Suprapubic skin (tissue), 4 donors: Measurements from ENCODE around the gene LRRTM1. TPM values are rescaled to one million over a fixed set of nuclear protein-coding genes. Genes with fewer than 3 reads are reported as not detected.

Experiments used
- DNase-seq, 2 donors: peaks; one replicate each; pipeline ENCODE4 v3.0.0-alpha.2; 2019; ENCODE audit warnings: low spot score in 2 of 2
- H3K27ac ChIP-seq: fragments of 200-600 bp; sonication (generic); one replicate; pipeline ENCODE4 v1.5.1; 2019
- H3K27me3 ChIP-seq: fragments of 200-600 bp; sonication (generic); one replicate; pipeline ENCODE4 v1.5.1; 2019
- H3K36me3 ChIP-seq: fragments of 200-600 bp; sonication (generic); one replicate; pipeline ENCODE4 v1.5.1; 2019
- H3K4me1 ChIP-seq: fragments of 200-600 bp; sonication (generic); one replicate; pipeline ENCODE4 v1.5.1; 2019
- H3K4me3 ChIP-seq: fragments of 200-600 bp; sonication (generic); one replicate; pipeline ENCODE4 v1.5.1; 2019; ENCODE audit warnings: mild to moderate bottlenecking
- H3K9me3 ChIP-seq: fragments of 200-600 bp; sonication (generic); one replicate; pipeline ENCODE4 v1.5.1; 2019
- CTCF ChIP-seq, 2 donors: fragments of 200-600 bp in 1 of 2; fragments of 450-650 bp in 1 of 2; sonication (generic) in 1 of 2; IDR thresholded peaks; one replicate each; pipeline ENCODE4 v1.5.1; 2016 to 2019; ENCODE audit warnings: antibody characterized with exemption in 2 of 2, mild to moderate bottlenecking in 1 of 2, moderate library complexity in 1 of 2
- EP300 ChIP-seq: sonication (generic); formaldehyde crosslinking; IDR thresholded peaks from one replicate; pipeline ENCODE4 v1.6.1; 2017; ENCODE audit warnings: antibody characterized with exemption
- POLR2A ChIP-seq, 2 donors: fragments of 450-650 bp; IDR thresholded peaks; one replicate each; pipeline ENCODE4 v1.6.1; 2017; ENCODE audit warnings: antibody characterized with exemption in 2 of 2, mild to moderate bottlenecking in 2 of 2, moderate library complexity in 2 of 2
- POLR2AphosphoS5 ChIP-seq, 3 donors: sonication (generic); formaldehyde crosslinking; IDR thresholded peaks; one replicate each; pipeline ENCODE4 v1.6.1; 2017; ENCODE audit warnings: antibody characterized with exemption in 3 of 3
- WGBS: methylation state at CpG from one replicate; pipeline ENCODE4 v1.1.5; 2018; 5-methylcytosine and 5-hydroxymethylcytosine counted together
- total RNA-seq, 4 donors: library from RNA; depleted of rRNA; stranded (reverse); fragments of >200 nt; gene quantifications; one replicate each; pipeline ENCODE4 v1.1.0, GENCODE V29; 2016

The LRRTM1 gene
- total RNA-seq, 4 donors from 2014 or later = 0.30 to 2.5 TPM; not detected in 2

GRCh38 chr2:80258341-80258740 is 46.2 kb downstream of the LRRTM1 start:
- DNase-seq = no peak
- H3K9me3 ChIP-seq = no peaks in the 10 kb centered on the region
- TF ChIP-seq EP300 (no peak), POLR2AphosphoS5 (IDR thresholded peaks at IDR 0.05) (no peak), CTCF (IDR thresholded peaks at IDR 0.05) (no peak), POLR2A (IDR thresholded peaks at IDR 0.05) (no peak)
- no peak overlapping the region for H3K27ac ChIP-seq
- H3K36me3 ChIP-seq = no peaks in the 10 kb centered on the region
- WGBS = 56% methylated on average over 5 of the region's 5 CpGs
- no peaks in the 10 kb centered on the region for H3K4me1 ChIP-seq
- no peaks in the 10 kb centered on the region for H3K27me3 ChIP-seq
- no peak overlapping the region for H3K4me3 ChIP-seq

GRCh38 chr2:80257450-80257849 is 47.1 kb downstream of the LRRTM1 start:
- no peaks in the 10 kb centered on the region for H3K36me3 ChIP-seq
- H3K4me3 ChIP-seq = no peak overlapping the region
- WGBS = 83% methylated on average over 4 of the region's 4 CpGs
- H3K27me3 ChIP-seq = no peaks in the 10 kb centered on the region
- no peaks in the 10 kb centered on the region for H3K9me3 ChIP-seq
- TF ChIP-seq POLR2A (IDR thresholded peaks at IDR 0.05) (no peak), CTCF (IDR thresholded peaks at IDR 0.05) (no peak), EP300 (no peak), POLR2AphosphoS5 (IDR thresholded peaks at IDR 0.05) (no peak)
- DNase-seq = no peak
- H3K4me1 ChIP-seq = no peaks in the 10 kb centered on the region
- no peak overlapping the region for H3K27ac ChIP-seq

- Histone ChIP-seq H3K27me3 (no peaks in the 10 kb centered on the region), H3K27ac (no peak overlapping the region), H3K4me1 (no peaks in the 10 kb centered on the region), H3K9me3 (no peaks in the 10 kb centered on the region), H3K36me3 (no peaks in the 10 kb centered on the region), H3K4me3 (no peak overlapping the region)
- DNase-seq = no peak
- 78% methylated on average over 3 of the region's 3 CpGs for WGBS
- TF ChIP-seq POLR2AphosphoS5 (IDR thresholded peaks at IDR 0.05) = no peak
- no peak for TF ChIP-seq POLR2A (IDR thresholded peaks at IDR 0.05)
- TF ChIP-seq EP300 = no peak
- no peak for TF ChIP-seq CTCF (IDR thresholded peaks at IDR 0.05)
Observed at GRCh38 chr2:80256782-80257167, 47.8 kb downstream of the LRRTM1 start.

- WGBS = 60% methylated on average over 9 of the region's 9 CpGs
- H3K9me3 ChIP-seq = no peaks in the 10 kb centered on the region
- DNase-seq = no peak
- H3K36me3 ChIP-seq = no peaks in the 10 kb centered on the region
- H3K4me1 ChIP-seq = no peaks in the 10 kb centered on the region
- no peak for TF ChIP-seq POLR2AphosphoS5 (IDR thresholded peaks at IDR 0.05)
- TF ChIP-seq POLR2A (IDR thresholded peaks at IDR 0.05) = no peak
- no peak for TF ChIP-seq EP300
- TF ChIP-seq CTCF (IDR thresholded peaks at IDR 0.05) = no peak
- no peak overlapping the region for H3K27ac ChIP-seq
- no peaks in the 10 kb centered on the region for H3K27me3 ChIP-seq
- H3K4me3 ChIP-seq = no peak overlapping the region
Observed at GRCh38 chr2:80255918-80256781, 48.4 kb downstream of the LRRTM1 start.

GRCh38 chr2:80252294-80252986 is 52.1 kb downstream of the LRRTM1 start:
- Histone ChIP-seq H3K9me3 (no peaks in the 10 kb centered on the region), H3K36me3 (no peaks in the 10 kb centered on the region), H3K4me3 (no peak overlapping the region), H3K27ac (no peak overlapping the region), H3K27me3 (no peaks in the 10 kb centered on the region), H3K4me1 (no peaks in the 10 kb centered on the region)
- TF ChIP-seq CTCF (IDR thresholded peaks at IDR 0.05) (no peak), POLR2AphosphoS5 (IDR thresholded peaks at IDR 0.05) (no peak), EP300 (no peak), POLR2A (IDR thresholded peaks at IDR 0.05) (no peak)
- 87% methylated on average over 7 of the region's 7 CpGs for WGBS
- DNase-seq = no peak
